ENCODE data around the gene SCP2. TPM values are rescaled to one million over a fixed set of nuclear protein-coding genes. Genes with fewer than 3 reads are reported as not detected.
"Not testable (repeated sequence)": the region's sequence is repeated elsewhere in the genome, so short reads cannot be mapped to it uniquely, and the experiment has no call there.

SCP2 gene
- total RNA-seq, 1 donor from 2014 or later = 57.5 TPM

DNA sequence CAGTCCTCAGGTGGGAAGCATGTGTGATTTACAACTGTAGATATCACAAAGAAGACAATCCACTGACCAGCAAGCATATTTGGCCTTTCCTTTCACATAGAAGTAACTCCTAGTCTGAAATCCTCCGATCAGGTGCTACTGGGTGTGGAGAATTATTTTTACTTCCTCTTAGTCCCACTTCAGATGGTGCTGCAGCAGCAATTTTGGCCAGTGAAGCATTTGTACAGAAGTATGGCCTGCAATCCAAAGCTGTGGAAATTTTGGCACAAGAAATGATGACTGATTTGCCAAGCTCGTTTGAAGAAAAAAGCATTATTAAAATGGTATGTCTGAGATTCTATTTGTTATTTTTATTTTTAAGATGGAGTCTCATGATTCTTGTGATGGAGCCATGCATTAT lies 51.0 kb downstream of the SCP2 start:
- H3K27ac Mint-ChIP-seq (ENCODE audit: unreplicated experiment) = no peak overlapping the region
- TF ChIP-seq, protein P1, sequence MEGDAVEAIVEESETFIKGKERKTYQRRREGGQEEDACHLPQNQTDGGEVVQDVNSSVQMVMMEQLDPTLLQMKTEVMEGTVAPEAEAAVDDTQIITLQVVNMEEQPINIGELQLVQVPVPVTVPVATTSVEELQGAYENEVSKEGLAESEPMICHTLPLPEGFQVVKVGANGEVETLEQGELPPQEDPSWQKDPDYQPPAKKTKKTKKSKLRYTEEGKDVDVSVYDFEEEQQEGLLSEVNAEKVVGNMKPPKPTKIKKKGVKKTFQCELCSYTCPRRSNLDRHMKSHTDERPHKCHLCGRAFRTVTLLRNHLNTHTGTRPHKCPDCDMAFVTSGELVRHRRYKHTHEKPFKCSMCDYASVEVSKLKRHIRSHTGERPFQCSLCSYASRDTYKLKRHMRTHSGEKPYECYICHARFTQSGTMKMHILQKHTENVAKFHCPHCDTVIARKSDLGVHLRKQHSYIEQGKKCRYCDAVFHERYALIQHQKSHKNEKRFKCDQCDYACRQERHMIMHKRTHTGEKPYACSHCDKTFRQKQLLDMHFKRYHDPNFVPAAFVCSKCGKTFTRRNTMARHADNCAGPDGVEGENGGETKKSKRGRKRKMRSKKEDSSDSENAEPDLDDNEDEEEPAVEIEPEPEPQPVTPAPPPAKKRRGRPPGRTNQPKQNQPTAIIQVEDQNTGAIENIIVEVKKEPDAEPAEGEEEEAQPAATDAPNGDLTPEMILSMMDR (IDR thresholded peaks at IDR 0.05; ENCODE audit: partially characterized antibody, unreplicated experiment) = no peak
- no peak for DNase-seq
- H3K9me3 Mint-ChIP-seq (ENCODE audit: unreplicated experiment) = no peaks in the 10 kb centered on the region
- no peak overlapping the region for H3K4me3 Mint-ChIP-seq (ENCODE audit: unreplicated experiment)
- H3K36me3 Mint-ChIP-seq (ENCODE audit: unreplicated experiment) = peaks cover 4% of the 10 kb centered on the region
- H3K27me3 Mint-ChIP-seq (ENCODE audit: unreplicated experiment) = peaks cover 3% of the 10 kb centered on the region
- H3K4me1 Mint-ChIP-seq (ENCODE audit: low read depth, unreplicated experiment) = no peaks in the 10 kb centered on the region

DNA sequence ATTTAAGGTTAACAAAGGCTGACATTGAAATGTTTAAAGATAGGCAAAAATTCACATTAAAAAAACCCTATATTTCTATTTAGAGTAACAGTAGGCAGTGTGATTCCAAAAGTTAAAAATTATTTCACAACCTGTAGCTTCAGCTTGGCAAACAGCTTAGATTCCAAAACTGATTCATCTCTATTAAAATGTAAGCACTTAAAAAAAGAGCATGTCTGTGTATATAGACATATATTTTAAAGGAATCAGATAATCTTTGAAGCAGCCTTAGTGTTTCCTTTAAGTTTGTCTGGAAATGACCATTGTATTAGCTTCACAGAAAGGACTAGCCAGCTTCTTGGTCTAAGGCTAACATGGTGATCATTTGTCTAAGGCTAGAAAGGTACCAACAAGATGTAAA lies 65.7 kb downstream of the SCP2 start:
- not testable (repeated sequence) for H3K36me3 Mint-ChIP-seq (ENCODE audit: unreplicated experiment); H3K4me3 Mint-ChIP-seq (ENCODE audit: unreplicated experiment); H3K27ac Mint-ChIP-seq (ENCODE audit: unreplicated experiment); H3K9me3 Mint-ChIP-seq (ENCODE audit: unreplicated experiment); DNase-seq; H3K27me3 Mint-ChIP-seq (ENCODE audit: unreplicated experiment); H3K4me1 Mint-ChIP-seq (ENCODE audit: low read depth, unreplicated experiment)

DNA sequence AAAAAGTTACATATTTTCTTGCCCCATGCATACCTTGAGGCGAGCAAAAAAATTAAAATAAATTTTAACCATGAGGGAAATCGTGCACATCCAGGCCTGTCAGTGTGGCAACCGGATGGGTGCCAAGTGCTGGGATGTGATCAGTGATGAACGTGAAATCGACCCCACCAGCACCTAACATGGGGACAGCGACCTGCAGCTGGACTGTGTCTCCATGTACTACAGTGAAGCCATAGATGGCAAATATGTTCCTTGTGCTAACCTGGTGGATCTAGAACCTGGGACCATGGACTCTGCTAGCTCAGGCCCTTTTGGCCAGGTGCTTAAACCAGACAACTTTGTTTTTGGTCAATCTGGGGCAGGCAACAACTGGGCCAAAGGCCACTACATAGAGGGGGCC lies 67.6 kb downstream of the SCP2 start:
- TF ChIP-seq, protein P1 (IDR thresholded peaks at IDR 0.05; ENCODE audit: partially characterized antibody, unreplicated experiment) = no peak
- no peak overlapping the region for H3K4me3 Mint-ChIP-seq (ENCODE audit: unreplicated experiment)
- no peaks in the 10 kb centered on the region for H3K27me3 Mint-ChIP-seq (ENCODE audit: unreplicated experiment)

DNA sequence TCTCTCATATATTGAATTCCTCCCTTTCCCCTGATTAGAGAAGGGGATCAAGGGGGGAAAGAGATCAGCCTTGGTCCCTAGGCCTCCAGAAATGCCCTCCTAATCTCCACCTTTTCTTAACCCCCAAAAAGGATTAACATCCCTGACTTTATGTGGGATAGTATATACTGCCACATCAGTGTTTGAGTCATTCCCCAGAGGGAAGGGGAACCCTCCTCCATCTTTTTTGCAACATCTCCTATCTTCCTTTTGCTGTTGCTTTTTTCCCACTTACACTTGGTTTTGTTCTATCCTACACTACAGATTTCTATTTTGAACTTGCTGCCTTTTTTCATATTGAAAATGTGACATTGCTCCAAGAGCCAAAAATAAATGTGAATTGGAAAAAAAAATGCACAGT lies 69.6 kb downstream of the SCP2 start:
- Mint-ChIP-seq H3K4me3 (ENCODE audit: unreplicated experiment) (no peak overlapping the region), H3K36me3 (ENCODE audit: unreplicated experiment) (no peaks in the 10 kb centered on the region), H3K27ac (ENCODE audit: unreplicated experiment) (no peak overlapping the region), H3K9me3 (ENCODE audit: unreplicated experiment) (no peaks in the 10 kb centered on the region), H3K4me1 (ENCODE audit: low read depth, unreplicated experiment) (no peaks in the 10 kb centered on the region), H3K27me3 (ENCODE audit: unreplicated experiment) (no peaks in the 10 kb centered on the region)
- TF ChIP-seq, protein P1 (IDR thresholded peaks at IDR 0.05; ENCODE audit: partially characterized antibody, unreplicated experiment) = no peak
- no peak for DNase-seq

More for the DNA sequence above, 67.6 kb downstream of the SCP2 start:
- Mint-ChIP-seq H3K36me3 (ENCODE audit: unreplicated experiment) (peaks cover 5% of the 10 kb centered on the region), H3K4me1 (ENCODE audit: low read depth, unreplicated experiment) (no peaks in the 10 kb centered on the region), H3K9me3 (ENCODE audit: unreplicated experiment) (peaks cover 4% of the 10 kb centered on the region), H3K27ac (ENCODE audit: unreplicated experiment) (no peak overlapping the region)
- DNase-seq = no peak

DNA sequence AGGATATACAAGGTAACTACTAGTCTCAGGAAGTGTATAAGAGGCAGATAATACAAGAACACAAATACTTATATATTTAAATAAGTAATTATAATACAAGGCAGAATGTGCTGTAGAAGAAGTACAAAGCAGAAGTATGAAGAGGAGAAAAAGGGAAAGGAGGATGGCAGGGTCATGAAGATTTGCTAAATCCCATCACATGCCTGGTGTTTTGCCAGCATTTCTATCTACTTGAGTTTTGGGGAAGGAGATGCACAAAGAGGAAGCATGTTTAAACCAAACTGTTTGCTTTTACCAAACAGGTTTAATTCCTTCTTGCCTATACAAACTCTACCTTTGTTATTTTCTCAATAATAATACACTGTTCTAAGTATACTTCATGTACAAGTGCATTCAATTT lies 74.1 kb downstream of the SCP2 start:
- H3K4me1 Mint-ChIP-seq (ENCODE audit: low read depth, unreplicated experiment) = no peaks in the 10 kb centered on the region
- no peak for DNase-seq
- TF ChIP-seq, protein P1 (IDR thresholded peaks at IDR 0.05; ENCODE audit: partially characterized antibody, unreplicated experiment) = no peak
- H3K4me3 Mint-ChIP-seq (ENCODE audit: unreplicated experiment) = no peak overlapping the region
- H3K36me3 Mint-ChIP-seq (ENCODE audit: unreplicated experiment) = peaks cover 10% of the 10 kb centered on the region
- no peaks in the 10 kb centered on the region for H3K27me3 Mint-ChIP-seq (ENCODE audit: unreplicated experiment)
- no peaks in the 10 kb centered on the region for H3K9me3 Mint-ChIP-seq (ENCODE audit: unreplicated experiment)
- H3K27ac Mint-ChIP-seq (ENCODE audit: unreplicated experiment) = no peak overlapping the region

DNA sequence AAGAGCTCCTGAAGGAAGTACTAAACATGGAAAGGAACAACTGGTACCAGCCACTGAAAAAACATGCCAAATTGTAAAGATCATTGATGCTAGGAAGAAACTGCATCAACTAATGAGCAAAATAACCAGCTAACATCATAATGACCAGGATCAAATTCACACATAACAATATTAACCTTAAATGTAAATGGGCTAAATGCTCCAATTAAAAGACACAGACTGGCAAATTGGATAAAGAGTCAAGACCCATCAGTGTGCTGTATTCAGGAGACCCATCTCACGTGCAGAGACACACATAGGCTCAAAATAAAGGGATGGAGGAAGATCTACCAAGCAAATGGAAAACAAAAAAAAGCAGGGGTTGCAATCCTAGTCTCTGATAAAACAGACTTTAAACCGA lies 79.5 kb downstream of the SCP2 start:
- not testable (repeated sequence) for H3K9me3 Mint-ChIP-seq (ENCODE audit: unreplicated experiment); H3K4me3 Mint-ChIP-seq (ENCODE audit: unreplicated experiment); DNase-seq; H3K27me3 Mint-ChIP-seq (ENCODE audit: unreplicated experiment); H3K27ac Mint-ChIP-seq (ENCODE audit: unreplicated experiment); H3K4me1 Mint-ChIP-seq (ENCODE audit: low read depth, unreplicated experiment)
- peaks cover 11% of the 10 kb centered on the region for H3K36me3 Mint-ChIP-seq (ENCODE audit: unreplicated experiment)

DNA sequence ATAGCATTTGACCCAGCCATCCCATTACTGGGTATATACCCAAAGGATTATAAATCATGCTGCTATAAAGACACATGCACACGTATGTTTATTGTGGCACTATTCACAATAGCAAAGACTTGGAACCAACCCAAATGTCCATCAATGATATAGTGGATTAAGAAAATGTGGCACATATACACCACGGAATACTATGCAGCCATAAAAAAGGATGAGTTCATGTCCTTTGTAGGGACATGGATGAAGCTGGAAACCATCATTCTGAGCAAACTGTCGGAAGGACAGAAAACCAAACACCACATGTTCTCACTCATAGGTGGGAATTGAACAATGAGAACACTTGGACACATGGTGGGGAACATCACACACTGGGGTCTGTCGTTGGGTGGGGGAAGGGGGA lies 83.2 kb downstream of the SCP2 start:
- H3K4me3 Mint-ChIP-seq (ENCODE audit: unreplicated experiment); H3K27ac Mint-ChIP-seq (ENCODE audit: unreplicated experiment); H3K4me1 Mint-ChIP-seq (ENCODE audit: low read depth, unreplicated experiment); H3K36me3 Mint-ChIP-seq (ENCODE audit: unreplicated experiment); H3K27me3 Mint-ChIP-seq (ENCODE audit: unreplicated experiment); DNase-seq; H3K9me3 Mint-ChIP-seq (ENCODE audit: unreplicated experiment): not testable (repeated sequence)
